HG02870 (cell line): Measurements from ENCODE around the gene KCNIP4.
"Not testable (repeated sequence)": the region's sequence is repeated elsewhere in the genome, so short reads cannot be mapped to it uniquely, and the experiment has no call there.

Experiments used
- ATAC-seq: cut with Tn5 transposase; IDR thresholded peaks from one replicate; pipeline ENCODE4 v1.9.1; 2021; ENCODE audit warnings: mild to moderate bottlenecking, moderate library complexity; ENCODE audit not compliant: unreplicated experiment

KCNIP4 gene

GRCh38 chr4:21948347-21949072 lies at the start of gene KCNIP4:
Gene KCNIP4 (minus strand): TSS chr4:21948772.
- no peak for ATAC-seq

DNA sequence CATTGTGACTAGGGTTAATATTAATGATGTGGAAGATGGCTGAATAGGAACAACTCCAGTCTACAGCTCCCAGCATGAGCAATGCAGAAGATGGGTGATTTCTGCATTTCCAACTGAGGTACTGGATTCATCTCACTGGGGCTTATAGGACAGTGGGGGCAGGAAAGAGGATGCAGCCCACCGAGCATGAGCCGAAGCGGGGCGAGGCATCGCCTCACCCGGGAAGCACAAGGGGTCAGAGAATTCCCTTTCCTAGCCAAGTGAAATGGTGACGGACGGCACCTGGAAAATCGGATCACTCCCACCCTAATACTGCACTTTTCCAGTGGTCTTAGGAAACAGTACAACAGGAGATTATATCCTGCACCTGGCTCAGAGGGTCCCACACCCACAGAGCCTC lies 48.0 kb upstream of the KCNIP4 start:
- ATAC-seq, result not testable (repeated sequence)

GRCh38 chr4:21992330-21992729 lies 43.8 kb upstream of the KCNIP4 start:
- ATAC-seq, result no peak

DNA sequence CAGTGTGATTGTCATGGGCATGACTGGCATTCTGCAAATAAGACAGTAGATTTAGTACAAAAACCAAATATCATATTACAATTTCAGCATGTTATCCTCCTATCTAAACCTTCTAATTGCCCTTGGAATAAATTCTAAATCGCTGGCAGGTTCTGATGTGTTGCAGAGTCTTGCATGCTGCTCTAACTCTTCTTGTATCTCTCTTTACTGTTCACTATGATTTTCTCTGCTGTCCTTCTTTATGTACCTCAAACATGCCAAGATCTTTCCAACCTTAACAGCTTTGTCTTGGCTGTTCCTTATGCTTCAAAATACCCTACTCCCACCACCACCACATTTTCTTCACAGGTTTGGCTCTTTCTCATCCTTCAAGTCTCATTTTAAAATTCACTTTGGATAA lies 43.0 kb upstream of the KCNIP4 start:
- ATAC-seq, result no peak

- no peak for ATAC-seq
Observed at GRCh38 chr4:21991050-21991449, 42.5 kb upstream of the KCNIP4 start.

GRCh38 chr4:21989351-21989750 lies 40.8 kb upstream of the KCNIP4 start:
- ATAC-seq, result no peak

DNA sequence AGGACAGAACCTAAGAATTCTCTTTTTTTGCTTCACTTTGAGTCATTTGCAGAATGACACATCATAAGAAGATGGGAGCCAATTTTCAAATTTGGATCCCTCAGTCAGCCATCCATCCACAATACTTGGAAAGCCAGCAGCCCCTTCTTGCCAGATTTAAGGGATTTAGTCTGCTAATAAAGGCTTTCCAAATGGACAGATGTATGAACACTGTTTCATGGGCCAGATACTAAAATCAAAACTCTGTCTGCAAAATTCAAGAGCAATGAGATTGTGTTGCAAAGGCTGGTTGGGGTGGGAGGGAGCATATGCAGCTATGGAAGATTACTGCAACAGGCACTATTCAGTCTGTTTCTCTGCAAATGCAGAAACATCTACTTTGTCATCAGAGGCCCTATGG lies 37.7 kb upstream of the KCNIP4 start:
- ATAC-seq, result no peak

- ATAC-seq, result no peak
Observed at GRCh38 chr4:21982087-21982486, 33.5 kb upstream of the KCNIP4 start.

- ATAC-seq, result no peak
Observed at GRCh38 chr4:21979196-21979595, 30.6 kb upstream of the KCNIP4 start.

GRCh38 chr4:21976166-21976565 lies 27.6 kb upstream of the KCNIP4 start:
- no peak for ATAC-seq

DNA sequence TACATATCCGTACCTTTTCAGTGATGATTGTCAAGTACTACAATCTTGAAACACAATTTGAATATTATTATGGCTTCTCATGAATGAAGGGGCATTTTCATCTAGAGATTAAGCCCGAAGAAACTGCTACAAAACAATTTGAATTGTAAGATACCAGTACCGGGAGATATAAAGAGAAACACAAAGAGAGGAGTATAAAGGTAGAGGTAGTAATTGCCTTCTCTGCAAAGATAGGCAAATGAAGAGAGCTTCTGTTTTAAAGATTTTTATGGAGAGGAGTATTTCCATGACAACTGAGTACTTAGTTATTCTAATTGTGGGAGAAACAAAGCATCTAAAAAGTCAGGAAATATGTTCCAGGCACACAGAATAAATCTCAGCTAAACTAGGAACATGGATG lies 25.3 kb upstream of the KCNIP4 start:
- ATAC-seq, result no peak

DNA sequence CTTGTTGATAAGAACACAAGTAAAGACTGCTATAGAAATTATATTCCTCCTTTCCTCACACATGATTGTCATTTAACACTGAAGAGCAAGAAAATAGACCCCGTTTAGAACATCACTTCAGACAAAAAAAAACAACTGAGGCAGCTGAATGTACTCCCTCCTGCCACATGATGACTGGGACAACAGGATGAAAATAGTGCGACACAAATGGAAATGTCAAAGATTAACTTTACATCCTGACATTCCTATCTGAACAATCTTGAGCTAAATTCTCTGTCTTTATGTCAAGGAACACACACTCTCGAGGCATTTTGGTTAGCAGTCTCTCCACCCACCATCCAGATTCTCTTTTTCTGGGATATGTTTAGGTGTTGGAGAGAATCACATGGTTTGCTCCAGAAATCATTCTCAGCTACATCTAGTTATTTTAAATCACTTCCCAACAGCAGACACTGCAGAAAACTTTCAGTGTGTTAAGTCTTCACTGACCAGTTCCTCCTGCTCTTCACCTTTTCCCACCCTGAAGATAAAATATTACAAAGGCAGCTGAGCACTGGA lies 16.3 kb upstream of the KCNIP4 start:
- no peak for ATAC-seq

- no peak for ATAC-seq
Observed at GRCh38 chr4:21962691-21963090, 14.1 kb upstream of the KCNIP4 start.

- ATAC-seq, result no peak
Observed at GRCh38 chr4:21960793-21961192, 12.2 kb upstream of the KCNIP4 start.

GRCh38 chr4:21954916-21955315 lies 6.3 kb upstream of the KCNIP4 start:
- ATAC-seq, result no peak

DNA sequence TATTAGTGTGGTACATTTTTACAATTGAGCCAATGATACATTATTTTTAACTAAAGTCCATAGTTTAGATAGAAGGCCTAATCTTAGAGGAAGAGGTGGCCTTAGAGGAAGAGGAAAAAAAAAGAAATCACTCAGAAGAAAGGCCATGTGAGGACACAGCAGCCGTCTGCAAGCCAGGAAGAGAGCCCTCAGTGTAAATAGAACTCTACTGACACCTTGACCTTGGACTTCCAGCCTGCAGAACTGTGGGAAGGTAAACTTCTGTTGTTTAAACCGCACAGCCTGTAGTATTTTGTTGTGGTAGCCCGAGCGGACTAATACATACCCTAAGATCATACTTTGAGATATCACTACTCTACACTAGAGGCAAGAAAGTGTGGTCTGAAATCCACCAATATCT lies 5.1 kb upstream of the KCNIP4 start:
- ATAC-seq, result no peak

GRCh38 chr4:21952549-21952948 lies 4.0 kb upstream of the KCNIP4 start:
- peak; percentile 70 for ATAC-seq

- ATAC-seq, result no peak
Observed at GRCh38 chr4:21949073-21949457, 493 bp upstream of the KCNIP4 start.

GRCh38 chr4:21947791-21948346 lies 703 bp downstream of the KCNIP4 start:
- no peak for ATAC-seq

- no peak for ATAC-seq
Observed at GRCh38 chr4:21946858-21947257, 1.7 kb downstream of the KCNIP4 start.

DNA sequence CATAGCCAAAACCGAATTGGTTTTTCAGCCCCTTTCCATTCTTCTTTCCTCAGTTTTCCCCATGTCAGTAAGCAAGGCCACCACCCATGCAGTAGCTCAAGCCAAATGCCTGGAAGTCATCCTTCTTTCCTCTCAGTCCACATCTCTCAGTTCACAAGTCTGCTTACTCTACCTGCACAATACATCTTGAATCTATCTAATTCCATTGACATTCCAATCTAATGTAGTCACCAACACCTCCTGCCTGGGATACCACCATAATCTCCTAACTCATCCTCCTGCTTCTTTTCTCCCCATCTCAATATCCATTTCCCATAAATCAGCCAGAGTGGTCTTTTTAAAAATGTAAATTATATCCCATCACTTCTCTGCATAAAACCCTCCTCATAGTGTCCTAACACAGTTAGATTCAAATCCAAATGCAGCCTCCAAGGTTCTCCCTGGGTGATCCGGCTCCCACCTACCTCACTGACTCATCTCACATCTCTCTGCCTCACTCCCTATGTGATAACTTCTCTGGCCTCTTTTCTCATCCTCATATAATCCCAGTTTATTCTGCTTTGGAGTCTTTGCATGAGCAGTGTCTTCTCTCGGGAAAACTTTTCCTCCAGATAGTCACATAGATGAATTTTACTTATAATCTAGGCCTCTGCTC lies 26.9 kb downstream of the KCNIP4 start:
- no peak for ATAC-seq

- no peak for ATAC-seq
Observed at GRCh38 chr4:21915761-21916160, 32.8 kb downstream of the KCNIP4 start.
